Esophagus squamous epithelium (tissue), 5 donors: ENCODE results near the gene GPR34. TPM values are rescaled to one million over a fixed set of nuclear protein-coding genes. Genes with fewer than 3 reads are reported as not detected.
A peak's percentile ranks its signal among the peaks of the same experiment; 100 is the strongest.

Source experiments
- DNase-seq: peaks from one replicate; lab custom pipeline; 2025; lab: John Stamatoyannopoulos, UW
- H3K27ac ChIP-seq, 4 donors: fragments of 200-600 bp; sonication (generic); one replicate each; pipeline ENCODE4 v1.5.1; 2016 to 2019; ENCODE audit warnings: mild to moderate bottlenecking in 1 of 4
- H3K27me3 ChIP-seq, 4 donors: fragments of 200-600 bp; sonication (generic); 1 replicate in 3 of 4; 2 replicates in 1 of 4; pipeline versions ENCODE4 v1.5.1 to v1.6.0; 2017 to 2021; ENCODE audit warnings: antibody characterized with exemption in 1 of 4
- H3K36me3 ChIP-seq, 3 donors: fragments of 200-600 bp; sonication (generic); one replicate each; pipeline ENCODE4 v1.5.1; 2016 to 2019
- H3K4me1 ChIP-seq, 3 donors: fragments of 200-600 bp; sonication (generic); one replicate each; pipeline ENCODE4 v1.5.1; 2017 to 2019
- H3K4me3 ChIP-seq, 4 donors: fragments of 200-600 bp; sonication (generic); 1 replicate in 3 of 4; 2 replicates in 1 of 4; pipeline ENCODE4 v1.5.1; 2016 to 2019; ENCODE audit warnings: mild to moderate bottlenecking in 2 of 4, moderate library complexity in 1 of 4
- H3K9me3 ChIP-seq, 3 donors: fragments of 200-600 bp; sonication (generic); one replicate each; pipeline ENCODE4 v1.5.1; 2016 to 2019
- CTCF ChIP-seq, 6 experiments: fragments of 450-650 bp in 4 of 6; fragments of 200-600 bp in 2 of 6; sonication (generic) in 2 of 6; IDR thresholded peaks; one replicate each; pipeline ENCODE4 v1.5.1; 2016 to 2019; ENCODE audit warnings: antibody characterized with exemption in 6 of 6, mild to moderate bottlenecking in 4 of 6, moderate library complexity in 4 of 6
- POLR2A ChIP-seq, 4 donors: fragments of 450-650 bp; IDR thresholded peaks; one replicate each; pipeline ENCODE4 v1.6.1; 2017; ENCODE audit warnings: antibody characterized with exemption in 4 of 4, mild to moderate bottlenecking in 4 of 4, moderate library complexity in 3 of 4
- WGBS, 2 donors: methylation state at CpG; one replicate each; pipeline ENCODE4 v1.1.5; 2018; 5-methylcytosine and 5-hydroxymethylcytosine counted together
- intact Hi-C: fragments of 100-400 bp; cut with DNase I; formaldehyde crosslinking; loops from one replicate; pipeline ENCODE4 v1.15.0; 2022
- total RNA-seq, 4 donors: library from RNA; depleted of rRNA; stranded (reverse); fragments of >200 nt; gene quantifications; one replicate each; pipeline ENCODE4 v1.1.0, GENCODE V29; 2016
- donor health status: DM: yes; HTN: yes; CAD: no.

GPR34 gene
- total RNA-seq, 4 donors from 2014 or later, result 0.48 to 17.2 (median 4.9) TPM

- DNase-seq, result no peak
- Histone ChIP-seq H3K36me3 (no peaks in the 10 kb centered on the region), H3K4me3 (no peak overlapping the region), H3K4me1 (no peaks in the 10 kb centered on the region), H3K27ac (peak overlapping the region in 2 of 4 donors; percentile 19 to 54), H3K9me3 (no peaks in the 10 kb centered on the region), H3K27me3 (no peaks in the 10 kb centered on the region)
- no peak for TF ChIP-seq CTCF (IDR thresholded peaks at IDR 0.05)
- TF ChIP-seq POLR2A (IDR thresholded peaks at IDR 0.05), result no peak
- intact Hi-C loops, result no loop called here
- WGBS, 2 donors, result 82 to 100% methylated on average over 1 of the region's 1 CpG
These were observed 16.3 kb downstream of the GPR34 start for GRCh38 chrX:41705042-41705441.

GRCh38 chrX:41705680-41706374 is 17.1 kb downstream of the GPR34 start:
- Histone ChIP-seq H3K36me3 (no peaks in the 10 kb centered on the region), H3K27ac (peak overlapping the region in 1 of 4 donors; percentile 54), H3K27me3 (no peaks in the 10 kb centered on the region), H3K4me3 (no peak overlapping the region), H3K4me1 (no peaks in the 10 kb centered on the region), H3K9me3 (no peaks in the 10 kb centered on the region)
- DNase-seq, result no peak
- no peak for TF ChIP-seq CTCF (IDR thresholded peaks at IDR 0.05)
- TF ChIP-seq POLR2A (IDR thresholded peaks at IDR 0.05), result no peak
- WGBS, 2 donors, result 44 to 67% methylated on average over 3 of the region's 3 CpGs
- intact Hi-C loops, result no loop called here

- TF ChIP-seq CTCF (IDR thresholded peaks at IDR 0.05), result no peak
- no peak for TF ChIP-seq POLR2A (IDR thresholded peaks at IDR 0.05)
- Histone ChIP-seq H3K36me3 (no peaks in the 10 kb centered on the region), H3K27ac (no peak overlapping the region), H3K9me3 (no peaks in the 10 kb centered on the region), H3K4me1 (no peaks in the 10 kb centered on the region), H3K4me3 (no peak overlapping the region), H3K27me3 (no peaks in the 10 kb centered on the region)
- intact Hi-C loops, result no loop called here
- DNase-seq, result no peak
- WGBS, 2 donors, result 46% methylated on average over 1 of the region's 1 CpG; no CpG with 5 or more reads in 1 of the 2 donors
These were observed 18.4 kb downstream of the GPR34 start for GRCh38 chrX:41707218-41707617.

- 53 to 54% methylated on average over 3 of the region's 3 CpGs for WGBS, 2 donors
- H3K27ac ChIP-seq, result no peak overlapping the region
- intact Hi-C loops, result no loop called here
- H3K4me1 ChIP-seq, result no peaks in the 10 kb centered on the region
- H3K36me3 ChIP-seq, result no peaks in the 10 kb centered on the region
- DNase-seq, result no peak
- H3K9me3 ChIP-seq, result no peaks in the 10 kb centered on the region
- TF ChIP-seq POLR2A (IDR thresholded peaks at IDR 0.05), result no peak
- TF ChIP-seq CTCF (IDR thresholded peaks at IDR 0.05), result no peak
- H3K27me3 ChIP-seq, result no peaks in the 10 kb centered on the region
- H3K4me3 ChIP-seq, result no peak overlapping the region
These were observed 19.7 kb downstream of the GPR34 start for GRCh38 chrX:41708486-41708885.

GRCh38 chrX:41711021-41711667 is 22.4 kb downstream of the GPR34 start:
- no peaks in the 10 kb centered on the region for H3K27me3 ChIP-seq
- intact Hi-C loops, result no loop called here
- TF ChIP-seq CTCF (IDR thresholded peaks at IDR 0.05) (no peak), POLR2A (IDR thresholded peaks at IDR 0.05) (no peak)
- no peaks in the 10 kb centered on the region for H3K36me3 ChIP-seq
- no peak for DNase-seq
- no peak overlapping the region for H3K4me3 ChIP-seq
- H3K27ac ChIP-seq, result no peak overlapping the region
- H3K9me3 ChIP-seq, result no peaks in the 10 kb centered on the region
- no peaks in the 10 kb centered on the region for H3K4me1 ChIP-seq
- WGBS, 2 donors, result 82 to 89% methylated on average over 3 to 5 of the region's 5 CpGs
